Activated T-cell treated with anti-CD3 and anti-CD28 coated beads, Interleukin-2, amount 50 U/mL, for 24 hours (primary cell): ENCODE data around the gene TEK.

Source experiments
- DNase-seq: peaks from one replicate; pipeline ENCODE4 v3.0.0-alpha.2; 2020
- H3K27ac Mint-ChIP-seq: 2 replicates; pipeline ENCODE4 v1.8.0; 2020; ENCODE audit warnings: mild to moderate bottlenecking, mixed read lengths
- H3K27me3 Mint-ChIP-seq: 2 replicates; pipeline ENCODE4 v1.8.0; 2020; ENCODE audit warnings: mixed read lengths
- H3K36me3 Mint-ChIP-seq: 2 replicates; pipeline ENCODE4 v1.8.0; 2020; ENCODE audit warnings: low read depth, mixed read lengths
- H3K4me1 Mint-ChIP-seq: 2 replicates; pipeline ENCODE4 v1.8.0; 2020; ENCODE audit warnings: low read depth, mixed read lengths
- H3K4me3 Mint-ChIP-seq: 2 replicates; pipeline ENCODE4 v1.8.0; 2020; ENCODE audit warnings: mild to moderate bottlenecking, moderate library complexity, mixed read lengths
- H3K9me3 Mint-ChIP-seq: 2 replicates; pipeline ENCODE4 v1.8.0; 2020; ENCODE audit warnings: mixed read lengths

Gene TEK

GRCh38 chr9:27179245-27179865, 70.3 kb downstream of the TEK start:
- Mint-ChIP-seq H3K4me1 (no peaks in the 10 kb centered on the region), H3K27ac (no peak overlapping the region), H3K4me3 (no peak overlapping the region), H3K9me3 (peaks cover 13% of the 10 kb centered on the region), H3K27me3 (peaks cover 5% of the 10 kb centered on the region), H3K36me3 (no peaks in the 10 kb centered on the region)
- no peak for DNase-seq

- no peaks in the 10 kb centered on the region for H3K4me1 Mint-ChIP-seq
- no peak for DNase-seq
- no peak overlapping the region for H3K27ac Mint-ChIP-seq
- peaks cover 9% of the 10 kb centered on the region for H3K27me3 Mint-ChIP-seq
- no peak overlapping the region for H3K4me3 Mint-ChIP-seq
- H3K9me3 Mint-ChIP-seq = peaks cover 13% of the 10 kb centered on the region
- no peaks in the 10 kb centered on the region for H3K36me3 Mint-ChIP-seq
Observed at GRCh38 chr9:27181381-27181780, 72.4 kb downstream of the TEK start.

DNA sequence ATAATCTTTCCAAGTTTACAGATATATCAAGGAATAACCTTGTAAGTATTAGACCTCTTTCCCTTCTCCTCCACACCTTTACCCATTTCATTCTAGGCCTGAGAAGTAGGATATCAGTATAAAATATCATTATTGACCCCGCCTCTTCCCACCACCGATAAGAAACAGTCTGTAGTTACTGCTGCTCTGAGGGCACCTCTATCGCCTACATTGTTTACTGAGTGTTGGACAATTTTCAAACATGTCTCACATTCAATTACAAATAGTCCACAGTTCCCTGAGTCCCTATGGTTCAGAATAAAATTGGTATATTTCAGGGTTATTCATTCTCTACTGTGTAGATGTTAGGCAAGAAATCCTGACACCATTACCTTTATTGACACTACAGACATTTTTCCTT, 73.4 kb downstream of the TEK start:
- H3K4me3 Mint-ChIP-seq = no peak overlapping the region
- no peaks in the 10 kb centered on the region for H3K4me1 Mint-ChIP-seq
- peaks cover 13% of the 10 kb centered on the region for H3K9me3 Mint-ChIP-seq
- no peak overlapping the region for H3K27ac Mint-ChIP-seq
- DNase-seq = no peak
- no peaks in the 10 kb centered on the region for H3K36me3 Mint-ChIP-seq
- H3K27me3 Mint-ChIP-seq = peaks cover 9% of the 10 kb centered on the region

GRCh38 chr9:27183131-27183530, 74.1 kb downstream of the TEK start:
- H3K27me3 Mint-ChIP-seq = peaks cover 9% of the 10 kb centered on the region
- H3K4me3 Mint-ChIP-seq = no peak overlapping the region
- no peaks in the 10 kb centered on the region for H3K36me3 Mint-ChIP-seq
- H3K9me3 Mint-ChIP-seq = peaks cover 8% of the 10 kb centered on the region
- H3K27ac Mint-ChIP-seq = no peak overlapping the region
- no peaks in the 10 kb centered on the region for H3K4me1 Mint-ChIP-seq
- DNase-seq = no peak

GRCh38 chr9:27183701-27184100, 74.7 kb downstream of the TEK start:
- H3K27ac Mint-ChIP-seq = no peak overlapping the region
- H3K4me3 Mint-ChIP-seq = no peak overlapping the region
- DNase-seq = no peak
- peaks cover 9% of the 10 kb centered on the region for H3K27me3 Mint-ChIP-seq
- peaks cover 5% of the 10 kb centered on the region for H3K9me3 Mint-ChIP-seq
- no peaks in the 10 kb centered on the region for H3K36me3 Mint-ChIP-seq
- no peaks in the 10 kb centered on the region for H3K4me1 Mint-ChIP-seq

- DNase-seq = no peak
- Mint-ChIP-seq H3K4me3 (no peak overlapping the region), H3K36me3 (no peaks in the 10 kb centered on the region), H3K4me1 (no peaks in the 10 kb centered on the region), H3K9me3 (no peaks in the 10 kb centered on the region), H3K27ac (no peak overlapping the region), H3K27me3 (peaks cover 9% of the 10 kb centered on the region)
Observed at GRCh38 chr9:27184556-27185351, 75.7 kb downstream of the TEK start.

- Mint-ChIP-seq H3K27ac (no peak overlapping the region), H3K36me3 (no peaks in the 10 kb centered on the region), H3K4me3 (no peak overlapping the region), H3K9me3 (no peaks in the 10 kb centered on the region), H3K27me3 (peaks cover 7% of the 10 kb centered on the region), H3K4me1 (no peaks in the 10 kb centered on the region)
- no peak for DNase-seq
Observed at GRCh38 chr9:27188426-27188825, 79.4 kb downstream of the TEK start.

GRCh38 chr9:27189426-27189825, 80.4 kb downstream of the TEK start:
- Mint-ChIP-seq H3K4me1 (peaks cover 1% of the 10 kb centered on the region), H3K27ac (no peak overlapping the region), H3K36me3 (no peaks in the 10 kb centered on the region)

GRCh38 chr9:27192291-27192960, 83.4 kb downstream of the TEK start:
- peaks cover 3% of the 10 kb centered on the region for H3K27me3 Mint-ChIP-seq
- H3K9me3 Mint-ChIP-seq = no peaks in the 10 kb centered on the region
- H3K36me3 Mint-ChIP-seq = no peaks in the 10 kb centered on the region
- peaks cover 1% of the 10 kb centered on the region for H3K4me1 Mint-ChIP-seq
- no peak overlapping the region for H3K27ac Mint-ChIP-seq
- DNase-seq = no peak
- no peak overlapping the region for H3K4me3 Mint-ChIP-seq

More at GRCh38 chr9:27189426-27189825, 80.4 kb downstream of the TEK start:
- H3K4me3 Mint-ChIP-seq = no peak overlapping the region
- peaks cover 7% of the 10 kb centered on the region for H3K27me3 Mint-ChIP-seq
- no peaks in the 10 kb centered on the region for H3K9me3 Mint-ChIP-seq
- no peak for DNase-seq

- Mint-ChIP-seq H3K4me1 (peaks cover 1% of the 10 kb centered on the region), H3K4me3 (no peak overlapping the region), H3K27me3 (peaks cover 3% of the 10 kb centered on the region), H3K36me3 (no peaks in the 10 kb centered on the region), H3K9me3 (no peaks in the 10 kb centered on the region), H3K27ac (no peak overlapping the region)
- DNase-seq = no peak
Observed at GRCh38 chr9:27193886-27194285, 84.9 kb downstream of the TEK start.

DNA sequence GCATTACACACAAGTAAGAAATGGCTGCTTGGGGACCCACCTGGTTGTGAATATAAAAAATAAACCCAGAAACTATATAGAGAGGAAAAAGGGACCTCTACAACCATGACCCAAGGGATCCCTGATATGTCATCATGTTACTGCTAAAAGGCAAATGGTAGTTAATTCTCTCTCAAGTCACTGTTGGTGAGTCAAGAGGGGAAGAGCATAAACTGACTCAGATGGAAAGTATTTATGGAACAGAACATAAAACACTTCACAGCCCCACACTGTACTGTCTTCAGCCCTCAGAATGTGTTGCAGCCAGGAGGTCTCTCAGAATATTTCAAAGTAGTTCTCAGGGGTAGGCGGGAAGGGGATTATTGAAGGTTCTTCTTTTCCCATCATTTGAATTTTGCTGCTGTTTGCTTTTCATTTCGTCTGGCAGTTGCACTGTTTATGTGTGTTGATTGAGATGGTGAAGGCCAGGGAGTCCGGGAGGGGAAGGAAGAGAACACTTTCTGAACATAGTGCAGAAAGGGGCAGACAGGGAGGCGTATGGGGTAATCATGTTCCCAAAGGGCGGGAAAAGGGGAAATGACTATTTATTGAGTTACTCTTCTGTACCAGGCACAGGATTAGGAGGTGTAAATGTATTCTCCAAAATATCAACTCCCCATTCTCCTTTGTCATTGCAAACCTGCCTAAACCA, 85.5 kb downstream of the TEK start:
- no peak overlapping the region for H3K27ac Mint-ChIP-seq

DNA sequence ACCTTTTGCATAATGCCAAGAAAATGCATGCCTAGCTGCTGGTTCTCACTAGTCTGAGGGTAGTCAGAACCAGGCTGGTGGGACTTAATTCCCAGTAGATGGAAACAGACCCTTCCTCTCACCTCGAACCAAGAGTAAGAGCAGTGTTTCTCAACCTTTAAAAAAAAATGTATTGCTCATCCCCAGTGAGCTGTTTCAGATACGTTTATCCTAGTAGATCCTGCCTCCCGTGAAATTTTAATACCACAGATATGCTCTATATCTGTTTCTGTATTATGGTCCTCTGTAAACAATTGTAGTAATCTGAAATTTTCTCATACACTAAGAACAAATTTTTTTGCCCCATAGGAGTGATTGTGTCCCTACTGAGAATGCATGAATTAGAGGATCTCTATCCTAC, 86.2 kb downstream of the TEK start:
- DNase-seq = no peak
- Mint-ChIP-seq H3K36me3 (no peaks in the 10 kb centered on the region), H3K27me3 (peaks cover 3% of the 10 kb centered on the region), H3K4me3 (no peak overlapping the region), H3K4me1 (peaks cover 1% of the 10 kb centered on the region), H3K9me3 (no peaks in the 10 kb centered on the region), H3K27ac (no peak overlapping the region)

More for the DNA sequence above, 85.5 kb downstream of the TEK start:
- H3K4me1 Mint-ChIP-seq = peaks cover 1% of the 10 kb centered on the region
- no peak for DNase-seq
- peaks cover 3% of the 10 kb centered on the region for H3K27me3 Mint-ChIP-seq
- H3K4me3 Mint-ChIP-seq = no peak overlapping the region
- H3K9me3 Mint-ChIP-seq = no peaks in the 10 kb centered on the region
- H3K36me3 Mint-ChIP-seq = no peaks in the 10 kb centered on the region

DNA sequence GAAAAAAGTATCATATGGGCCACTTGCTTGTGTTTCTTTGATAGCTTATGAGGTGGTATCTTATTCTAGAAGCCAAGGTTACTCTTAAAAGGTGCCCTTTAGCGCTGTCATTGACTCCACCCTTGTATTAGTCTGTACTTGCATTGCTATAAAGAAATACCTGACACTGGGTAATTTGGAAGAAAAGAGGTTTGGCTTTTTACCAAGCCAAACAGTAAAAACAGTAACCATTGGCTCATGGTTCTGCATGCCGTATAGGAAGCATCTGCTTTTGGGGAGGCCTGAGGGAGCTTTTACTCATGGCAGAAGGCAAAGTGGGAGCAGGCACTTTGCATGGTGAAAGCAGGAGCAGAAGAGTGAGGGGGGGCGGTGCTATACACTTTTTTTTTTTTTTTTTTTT, 87.4 kb downstream of the TEK start:
- no peaks in the 10 kb centered on the region for H3K9me3 Mint-ChIP-seq
- peaks cover 11% of the 10 kb centered on the region for H3K27me3 Mint-ChIP-seq
- DNase-seq = no peak
- no peak overlapping the region for H3K27ac Mint-ChIP-seq
- H3K36me3 Mint-ChIP-seq = no peaks in the 10 kb centered on the region
- peaks cover 1% of the 10 kb centered on the region for H3K4me1 Mint-ChIP-seq
- H3K4me3 Mint-ChIP-seq = no peak overlapping the region

GRCh38 chr9:27198190-27198589, 89.2 kb downstream of the TEK start:
- H3K27ac Mint-ChIP-seq = no peak overlapping the region
- H3K27me3 Mint-ChIP-seq = peaks cover 14% of the 10 kb centered on the region
- H3K9me3 Mint-ChIP-seq = no peaks in the 10 kb centered on the region
- H3K36me3 Mint-ChIP-seq = no peaks in the 10 kb centered on the region
- no peak overlapping the region for H3K4me3 Mint-ChIP-seq
- no peak for DNase-seq
- peaks cover 1% of the 10 kb centered on the region for H3K4me1 Mint-ChIP-seq
